GM12878 (cell line): ENCODE results near the gene CXCL17. TPM values are rescaled to one million over a fixed set of nuclear protein-coding genes. Genes with fewer than 3 reads are reported as not detected.

Source experiments
- ATAC-seq: fragments of 200-7000 bp; cut with Tn5 transposase; 3 replicates; pipeline ENCODE4 v1.9.1; 2020; ENCODE audit warnings: mild to moderate bottlenecking, moderate library complexity
- BruUV-seq: library from RNA; stranded (reverse); fragments of 400-500 nt; replicated peaks from 2 replicates; lab custom pipeline; 2021; lab: Mats Ljungman, UMichigan
- CTCF ChIA-PET: fragments of 300-600 bp; sonication (Branson Sonifier 250); formaldehyde crosslinking; extraction: SDS; loops from one replicate; lab custom pipeline; 2021; ENCODE audit warnings: inconsistent platforms; lab: Yijun Ruan, JAX
- POLR2A ChIA-PET: fragments of 350-600 bp; formaldehyde crosslinking; extraction: SDS; loops from one replicate; lab custom pipeline; 2021; ENCODE audit warnings: inconsistent platforms; lab: Charles Lee
- RAD21 ChIA-PET: fragments of 300-600 bp; sonication (Branson Sonifier 250); formaldehyde crosslinking; loops from one replicate; lab custom pipeline; 2023; ENCODE audit warnings: antibody characterized with exemption; ENCODE audit not compliant: unreplicated experiment; lab: Charles Lee
- SMC1A ChIA-PET: fragments of 300-600 bp; sonication (Branson Sonifier 250); formaldehyde crosslinking; loops from one replicate; lab custom pipeline; 2023; ENCODE audit not compliant: unreplicated experiment, uncharacterized antibody; lab: Charles Lee
- DNase-seq: peaks from one replicate; pipeline ENCODE4 v3.0.0-alpha.2; 2011; ENCODE audit warnings: low read depth, low spot score
- FAIRE-seq: peaks from 3 replicates; lab custom pipeline; 2011; peaks lifted over from hg19 to GRCh38; lab: Jason Lieb, UNC
- H2AFZ ChIP-seq: 2 replicates; pipeline ENCODE4 v1.6.0; 2011; ENCODE audit warnings: low read depth, low read length, control low read depth; ENCODE audit not compliant: control insufficient read depth
- H3K27ac ChIP-seq: 2 replicates; pipeline ENCODE4 v1.5.1; 2011; ENCODE audit warnings: control low read depth; ENCODE audit not compliant: control insufficient read depth, insufficient read depth
- H3K27me3 ChIP-seq, 2 experiments: replicated peaks in 1 of 2; 2 replicates each; pipeline versions ENCODE4 v1.6.0 to v1.6.1; 2011; ENCODE audit warnings: low read length in 1 of 2; ENCODE audit not compliant: control insufficient read depth in 2 of 2, insufficient read depth in 2 of 2
- H3K36me3 ChIP-seq, 2 experiments: 2 replicates each; pipeline ENCODE4 v1.5.1; 2011; ENCODE audit warnings: low read length in 1 of 2; ENCODE audit not compliant: control insufficient read depth in 2 of 2, insufficient read depth in 2 of 2
- H3K4me1 ChIP-seq: 2 replicates; pipeline ENCODE4 v1.6.1; 2011; ENCODE audit warnings: mild to moderate bottlenecking, low read length, moderate library complexity, mixed read lengths; ENCODE audit not compliant: control insufficient read depth, insufficient read depth
- H3K4me2 ChIP-seq: 2 replicates; pipeline ENCODE4 v1.6.0; 2011; ENCODE audit warnings: control low read depth; ENCODE audit not compliant: control insufficient read depth, insufficient read depth
- H3K4me3 ChIP-seq: fragments of 200-600 bp; sonication (generic); 2 replicates; pipeline ENCODE4 v1.5.1; 2016
- H3K79me2 ChIP-seq: 2 replicates; pipeline ENCODE4 v1.6.0; 2011; ENCODE audit warnings: low read length; ENCODE audit not compliant: control insufficient read depth, insufficient read depth
- H3K9ac ChIP-seq: 2 replicates; pipeline ENCODE4 v1.8.0; 2011; ENCODE audit warnings: low read length, control low read depth, mixed read lengths; ENCODE audit not compliant: control insufficient read depth, insufficient read depth
- H3K9me3 ChIP-seq: replicated peaks from 3 replicates; pipeline ENCODE4 v1.5.1; 2011; ENCODE audit warnings: mild to moderate bottlenecking, low read length; ENCODE audit not compliant: control insufficient read depth, insufficient read depth
- H4K20me1 ChIP-seq: 2 replicates; pipeline ENCODE4 v1.6.0; 2011; ENCODE audit not compliant: control insufficient read depth, insufficient read depth
- FOXK2 ChIP-seq: fragments of 450-650 bp; IDR thresholded peaks from 2 replicates; pipeline ENCODE4 v1.6.1; 2017; ENCODE audit warnings: mild to moderate bottlenecking, moderate library complexity
- IRF4 ChIP-seq: IDR thresholded peaks from 2 replicates; pipeline ENCODE4 v1.6.1; 2011; ENCODE audit warnings: low read depth, low read length
- NR2C1 ChIP-seq: fragments of 450-650 bp; IDR thresholded peaks from 2 replicates; pipeline ENCODE4 v1.6.1; 2017; ENCODE audit warnings: antibody characterized with exemption, mild to moderate bottlenecking, moderate library complexity
- RAD51 ChIP-seq: fragments of 450-650 bp; IDR thresholded peaks from 2 replicates; pipeline ENCODE4 v1.6.1; 2016; ENCODE audit warnings: moderate library complexity, mild to moderate bottlenecking, inconsistent platforms
- SIN3A ChIP-seq: IDR thresholded peaks from 2 replicates; pipeline ENCODE4 v1.6.1; 2012; ENCODE audit warnings: low read depth, low read length, improper control_type of control experiment
- SMC3 ChIP-seq: IDR thresholded peaks from 2 replicates; pipeline ENCODE4 v1.6.1; 2011; ENCODE audit warnings: low read length, improper control_type of control experiment, borderline replicate concordance
- TAF1 ChIP-seq: IDR thresholded peaks from 2 replicates; pipeline ENCODE4 v1.6.1; 2011; ENCODE audit warnings: mild to moderate bottlenecking, low read depth, low read length, borderline replicate concordance
- USF2 ChIP-seq: IDR thresholded peaks from 2 replicates; pipeline ENCODE4 v1.6.1; 2011; ENCODE audit warnings: low read depth, low read length, improper control_type of control experiment, borderline replicate concordance
- ZNF274 ChIP-seq: IDR thresholded peaks from one replicate; pipeline ENCODE4 v1.8.0; 2011; ENCODE audit not compliant: insufficient read length, insufficient read depth
- WGBS: methylation state at CpG from one replicate; pipeline ENCODE4 v1.1.6; 2016; ENCODE audit warnings: low lambda C conversion rate; ENCODE audit not compliant: insufficient replicate concordance, insufficient coverage; ENCODE audit errors: missing lambda C conversion rate; 5-methylcytosine and 5-hydroxymethylcytosine counted together
- in situ Hi-C: fragments of 300-500 bp; cut with MboI; formaldehyde crosslinking; loops from 9 replicates; pipeline ENCODE4 v1.14.3; 2018; ENCODE audit warnings: mixed read lengths
- intact Hi-C: fragments of 100-400 bp; cut with micrococcal nuclease; formaldehyde crosslinking; loops from one replicate; pipeline ENCODE4 v1.14.2; 2022; ENCODE audit not compliant: unreplicated experiment
- polyA plus RNA-seq, 11 experiments: library from polyadenylated mRNA; depleted of rRNA in 4 of 11; unstranded in 6 of 11; stranded (reverse) in 5 of 11; fragments of >200 nt; fragmentation: Nextera tagmentation in 4 of 11; fragmentation: Illumina TruSeq in 1 of 11; extraction: Ambion mirVana in 4 of 11; extraction: Trizol in 1 of 11; gene quantifications; 1 replicate in 1 of 11; 2 replicates in 10 of 11; pipeline versions ENCODE4 v1.2.1 to v1.2.3, GENCODE V29; 2011 to 2016; ENCODE audit warnings: inconsistent platforms in 2 of 11, missing spikeins in 2 of 11, low read depth in 1 of 11
- total RNA-seq, 4 experiments: library from RNA; depleted of rRNA in 3 of 4; stranded (reverse); fragments of >200 nt in 3 of 4; fragmentation: Illumina TruSeq in 1 of 4; extraction: Trizol in 1 of 4; gene quantifications; 2 replicates each; pipeline versions ENCODE4 v1.2.1 to v1.2.3, GENCODE V29; 2013 to 2021

CXCL17 gene
- total and polyA plus RNA-seq, 10 of the 15 experiments (the other 5 are each of a cell fraction or from before 2014, with no cell fraction given), result 0.13 to 0.24 (median 0.15) TPM; not detected in 7

GRCh38 chr19:42428676-42429075 lies 14.1 kb downstream of the CXCL17 start:
- Histone ChIP-seq H2AFZ (no peak overlapping the region), H3K9me3 (no peaks in the 10 kb centered on the region), H3K27me3 (no peaks in the 10 kb centered on the region), H3K9ac (no peak overlapping the region), H3K4me3 (no peak overlapping the region), H3K4me1 (no peaks in the 10 kb centered on the region; the same call in 1 of the 2 replicates), H4K20me1 (no peaks in the 10 kb centered on the region), H3K36me3 (no peaks in the 10 kb centered on the region), H3K79me2 (no peaks in the 10 kb centered on the region), H3K4me2 (no peak overlapping the region), H3K27ac (no peak overlapping the region)
- POLR2A ChIA-PET, result no interaction called here
- no peak for TF ChIP-seq SMC3
- TF ChIP-seq SIN3A, result no peak
- no peak for FAIRE-seq
- no peak for DNase-seq
- ATAC-seq, result no peak
- BruUV-seq, result no TSS peak
- WGBS, result 68% methylated on average over 3 of the region's 3 CpGs
- in situ Hi-C loops (no loop called here), intact Hi-C loops (no loop called here)
- SMC1A ChIA-PET, result no interaction called here
- RAD21 ChIA-PET, result no interaction called here
- CTCF ChIA-PET, result interaction anchor here (1.0 to 1.8 kb wide), 2 partner anchors 9 to 10 kb away, joined by 4 to 9 read pairs; no protein-coding TSS in a partner anchor

GRCh38 chr19:42427313-42427712 lies 15.4 kb downstream of the CXCL17 start, which contains the start of gene LIPE:
Gene LIPE, minus strand, starts transcription at chr19:42427388. Its CDS starts 239 bp downstream, at chr19:42427149.
- POLR2A ChIA-PET, result no interaction called here
- Histone ChIP-seq H3K27me3 (no peaks in the 10 kb centered on the region), H3K36me3 (no peaks in the 10 kb centered on the region), H4K20me1 (no peaks in the 10 kb centered on the region), H3K27ac (no peak within 1 kb of the TSS), H3K9ac (no peak within 1 kb of the TSS), H2AFZ (no peak within 1 kb of the TSS), H3K4me1 (peaks cover 2% of the 10 kb centered on the region), H3K4me2 (no peak within 1 kb of the TSS), H3K9me3 (no peaks in the 10 kb centered on the region), H3K4me3 (no peak within 1 kb of the TSS), H3K79me2 (peaks cover 4% of the 10 kb centered on the region)
- SMC1A ChIA-PET, result no interaction called here
- TF ChIP-seq USF2 (no peak), TAF1 (no peak), RAD51 (no peak), FOXK2 (no peak), IRF4 (no peak), ZNF274 (no peak), NR2C1 (no peak)
- BruUV-seq, result no TSS peak
- no peak for ATAC-seq
- in situ Hi-C loops, result no loop called here
- 72% methylated on average over 4 of the region's 4 CpGs for WGBS
- no peak for DNase-seq
- no peak for FAIRE-seq
- CTCF ChIA-PET, result no interaction called here
- intact Hi-C loops, result no loop called here
- RAD21 ChIA-PET, result no interaction called here
